ENCODE data around the gene FKBP8. TPM values are rescaled to one million over a fixed set of nuclear protein-coding genes. Genes with fewer than 3 reads are reported as not detected.

FKBP8 gene
- total RNA-seq, 1 donor = 288 TPM

- Histone ChIP-seq H3K27me3 (ENCODE audit: insufficient read depth, low read length) (no peaks in the 10 kb centered on the region), H3K36me3 (ENCODE audit: insufficient read depth, low read length) (peaks cover 62% of the 10 kb centered on the region), H3K4me1 (ENCODE audit: insufficient read depth, low read length) (peaks cover 13% of the 10 kb centered on the region), H4K20me1 (ENCODE audit: insufficient read depth, low read length) (no peaks in the 10 kb centered on the region), H2AFZ (ENCODE audit: low read length) (no peak overlapping the region), H3K79me2 (ENCODE audit: insufficient read depth, low read length) (peaks cover 9% of the 10 kb centered on the region), H3K27ac (ENCODE audit: low read depth, low read length) (no peak overlapping the region), H3K4me3 (ENCODE audit: insufficient read depth, low read length) (no peak overlapping the region), H3K4me2 (ENCODE audit: insufficient read depth, low read length) (no peak overlapping the region), H3K9me3 (ENCODE audit: low read depth, low read length) (no peaks in the 10 kb centered on the region)
- TF ChIP-seq, protein P1, sequence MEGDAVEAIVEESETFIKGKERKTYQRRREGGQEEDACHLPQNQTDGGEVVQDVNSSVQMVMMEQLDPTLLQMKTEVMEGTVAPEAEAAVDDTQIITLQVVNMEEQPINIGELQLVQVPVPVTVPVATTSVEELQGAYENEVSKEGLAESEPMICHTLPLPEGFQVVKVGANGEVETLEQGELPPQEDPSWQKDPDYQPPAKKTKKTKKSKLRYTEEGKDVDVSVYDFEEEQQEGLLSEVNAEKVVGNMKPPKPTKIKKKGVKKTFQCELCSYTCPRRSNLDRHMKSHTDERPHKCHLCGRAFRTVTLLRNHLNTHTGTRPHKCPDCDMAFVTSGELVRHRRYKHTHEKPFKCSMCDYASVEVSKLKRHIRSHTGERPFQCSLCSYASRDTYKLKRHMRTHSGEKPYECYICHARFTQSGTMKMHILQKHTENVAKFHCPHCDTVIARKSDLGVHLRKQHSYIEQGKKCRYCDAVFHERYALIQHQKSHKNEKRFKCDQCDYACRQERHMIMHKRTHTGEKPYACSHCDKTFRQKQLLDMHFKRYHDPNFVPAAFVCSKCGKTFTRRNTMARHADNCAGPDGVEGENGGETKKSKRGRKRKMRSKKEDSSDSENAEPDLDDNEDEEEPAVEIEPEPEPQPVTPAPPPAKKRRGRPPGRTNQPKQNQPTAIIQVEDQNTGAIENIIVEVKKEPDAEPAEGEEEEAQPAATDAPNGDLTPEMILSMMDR (IDR thresholded peaks at IDR 0.05; ENCODE audit: extremely low read depth, low read depth, low read length) = no peak
- no peak for DNase-seq (ENCODE audit: insufficient read length, low spot score, missing footprints)
Measured at GRCh38 chr19:18566953-18567352, 23.6 kb upstream of the FKBP8 start.

GRCh38 chr19:18562086-18562485 is 18.7 kb upstream of the FKBP8 start:
- Histone ChIP-seq H3K4me3 (ENCODE audit: insufficient read depth, low read length) (no peak overlapping the region), H3K9me3 (ENCODE audit: low read depth, low read length) (no peaks in the 10 kb centered on the region), H3K27ac (ENCODE audit: low read depth, low read length) (peak overlapping the region; percentile 91), H3K36me3 (ENCODE audit: insufficient read depth, low read length) (peaks cover 34% of the 10 kb centered on the region), H3K79me2 (ENCODE audit: insufficient read depth, low read length) (peaks cover 47% of the 10 kb centered on the region), H2AFZ (ENCODE audit: low read length) (no peak overlapping the region), H4K20me1 (ENCODE audit: insufficient read depth, low read length) (peaks cover 4% of the 10 kb centered on the region), H3K27me3 (ENCODE audit: insufficient read depth, low read length) (no peaks in the 10 kb centered on the region), H3K4me2 (ENCODE audit: insufficient read depth, low read length) (peak overlapping the region; percentile 7), H3K4me1 (ENCODE audit: insufficient read depth, low read length) (peaks cover 24% of the 10 kb centered on the region)
- peak; percentile 96 for DNase-seq (ENCODE audit: insufficient read length, low spot score, missing footprints)
- TF ChIP-seq, protein P1 (IDR thresholded peaks at IDR 0.05; ENCODE audit: extremely low read depth, low read depth, low read length) = no peak

DNA sequence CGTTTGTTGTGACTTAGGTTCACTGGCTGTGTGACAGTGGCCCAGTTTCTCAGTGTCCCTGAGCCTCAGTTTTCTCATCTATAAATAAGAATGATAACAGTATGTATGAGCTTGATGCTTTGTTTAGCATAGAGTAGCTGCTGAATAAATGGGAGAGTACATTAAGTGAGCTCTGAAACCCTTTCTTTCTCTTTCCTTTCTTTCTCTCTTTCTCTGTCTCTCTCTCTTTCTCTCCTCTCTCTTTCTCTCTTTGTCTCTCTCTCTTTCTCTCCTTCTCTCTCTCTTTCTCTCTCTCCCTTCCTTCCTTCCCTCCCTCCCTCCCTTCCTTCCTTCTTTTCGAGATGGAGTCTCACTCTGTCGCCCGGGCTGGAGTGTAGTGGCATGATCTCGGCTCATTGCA is 16.3 kb upstream of the FKBP8 start:
- TF ChIP-seq, protein P1 (IDR thresholded peaks at IDR 0.05; ENCODE audit: extremely low read depth, low read depth, low read length) = no peak
- Histone ChIP-seq H3K4me1 (ENCODE audit: insufficient read depth, low read length) (peaks cover 24% of the 10 kb centered on the region), H3K4me3 (ENCODE audit: insufficient read depth, low read length) (no peak overlapping the region), H3K4me2 (ENCODE audit: insufficient read depth, low read length) (no peak overlapping the region), H4K20me1 (ENCODE audit: insufficient read depth, low read length) (peaks cover 4% of the 10 kb centered on the region), H3K9me3 (ENCODE audit: low read depth, low read length) (no peaks in the 10 kb centered on the region), H3K27me3 (ENCODE audit: insufficient read depth, low read length) (no peaks in the 10 kb centered on the region), H2AFZ (ENCODE audit: low read length) (no peak overlapping the region), H3K36me3 (ENCODE audit: insufficient read depth, low read length) (peaks cover 16% of the 10 kb centered on the region), H3K79me2 (ENCODE audit: insufficient read depth, low read length) (peaks cover 45% of the 10 kb centered on the region), H3K27ac (ENCODE audit: low read depth, low read length) (no peak overlapping the region)
- no peak for DNase-seq (ENCODE audit: insufficient read length, low spot score, missing footprints)

DNA sequence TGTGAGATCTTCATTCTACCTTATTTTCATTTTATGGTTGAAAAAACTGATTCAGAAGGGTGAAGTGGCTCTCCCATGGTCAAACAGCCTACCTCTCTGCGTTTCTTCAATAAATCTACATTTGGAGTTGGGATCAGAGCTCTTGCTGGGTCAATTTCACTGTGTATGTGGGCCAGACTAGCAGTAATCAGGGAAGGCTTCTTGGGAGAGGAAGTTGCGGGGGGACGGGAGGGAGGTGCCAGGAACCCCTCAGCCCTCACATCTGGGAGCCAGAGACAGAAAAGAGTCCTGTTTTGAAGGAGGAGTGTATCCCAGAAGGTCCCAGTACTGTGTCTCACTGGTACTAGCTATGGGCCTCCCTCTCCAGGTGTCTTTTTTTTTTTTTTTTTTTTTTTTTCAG is 15.2 kb upstream of the FKBP8 start:
- Histone ChIP-seq H3K79me2 (ENCODE audit: insufficient read depth, low read length) (peaks cover 42% of the 10 kb centered on the region), H3K4me1 (ENCODE audit: insufficient read depth, low read length) (peaks cover 24% of the 10 kb centered on the region), H3K27ac (ENCODE audit: low read depth, low read length) (peak overlapping the region; percentile 94), H4K20me1 (ENCODE audit: insufficient read depth, low read length) (peaks cover 4% of the 10 kb centered on the region), H3K36me3 (ENCODE audit: insufficient read depth, low read length) (peaks cover 6% of the 10 kb centered on the region), H3K27me3 (ENCODE audit: insufficient read depth, low read length) (no peaks in the 10 kb centered on the region), H2AFZ (ENCODE audit: low read length) (peak overlapping the region; percentile 18), H3K4me2 (ENCODE audit: insufficient read depth, low read length) (peak overlapping the region; percentile 100), H3K9me3 (ENCODE audit: low read depth, low read length) (no peaks in the 10 kb centered on the region), H3K4me3 (ENCODE audit: insufficient read depth, low read length) (peak overlapping the region; percentile 98)
- TF ChIP-seq, protein P1 (IDR thresholded peaks at IDR 0.05; ENCODE audit: extremely low read depth, low read depth, low read length) = no peak
- peak; percentile 29 for DNase-seq (ENCODE audit: insufficient read length, low spot score, missing footprints)
